ENCODE data around the gene NME4. TPM values are rescaled to one million over a fixed set of nuclear protein-coding genes. Genes with fewer than 3 reads are reported as not detected.

Gene NME4
- total and polyA plus RNA-seq, 2 donors (not counting 1 experiment from before 2014, with no cell fraction given): 48.7 to 61.9 TPM

DNA sequence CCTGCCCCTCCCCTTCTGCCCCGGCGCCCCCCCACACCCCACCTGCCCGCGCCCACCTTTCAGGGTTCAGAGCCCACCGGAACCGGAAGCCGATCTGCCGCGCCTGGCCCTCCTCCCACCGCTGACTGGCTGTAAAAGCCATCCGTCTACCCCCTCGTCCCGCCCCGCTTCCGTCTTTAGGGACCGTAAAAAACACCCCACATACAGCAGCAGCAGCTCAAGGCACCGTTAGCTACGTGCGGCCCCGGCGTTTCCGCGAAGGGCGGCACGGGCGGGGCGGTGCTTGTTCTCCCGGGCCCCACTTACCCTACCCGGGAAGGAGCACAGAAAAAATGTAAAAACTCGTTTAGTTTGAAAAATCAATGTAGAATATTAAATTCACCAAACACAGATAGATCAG, 26.6 kb upstream of the NME4 start, which contains the start of gene MRPL28:
Gene MRPL28, minus strand, starts transcription at position 96 of the 400 bp plus-strand sequence. CDS start 320 bp downstream, outside the sequence.
- Histone ChIP-seq H3K4me1 (ENCODE audit: control insufficient read depth in 2 of 2, insufficient read depth in 2 of 2, low read length in 2 of 2) (peaks cover 6 to 18% of the 10 kb centered on the region in 2 donors), H3K9me3 (ENCODE audit: control extremely low read depth in 1 of 3, control insufficient read depth in 2 of 3, insufficient read depth in 1 of 3, low read length in 2 of 3) (no peaks in the 10 kb centered on the region), H3K79me2 (ENCODE audit: control insufficient read depth, insufficient read depth, low read length) (no peaks in the 10 kb centered on the region), H3K4me3 (ENCODE audit: control extremely low read depth in 1 of 5, extremely low read depth in 1 of 5, insufficient read depth in 1 of 5, low read depth in 2 of 5, low read length in 4 of 5) (peak within 1 kb of the TSS in 3 of 5 experiments; percentile 31 to 47 (median 35)), H2AFZ (ENCODE audit: insufficient read depth, low read depth, low read length, poor library complexity, severe bottlenecking) (peak within 1 kb of the TSS; percentile 60), H3K36me3 (replicated peaks in 1 of 2; ENCODE audit: control extremely low read depth in 1 of 2, control insufficient read depth in 1 of 2, extremely low read depth in 1 of 2, insufficient read depth in 2 of 2, low read length in 1 of 2) (peaks cover 0 to 49% of the 10 kb centered on the region in 2 experiments), H4K20me1 (ENCODE audit: control insufficient read depth, insufficient read depth, low read length, poor library complexity, severe bottlenecking) (no peaks in the 10 kb centered on the region), H3K4me2 (replicated peaks; ENCODE audit: low read depth, low read length, poor library complexity, severe bottlenecking) (peak within 1 kb of the TSS; percentile 64), H3K9ac (ENCODE audit: low read length) (peak within 1 kb of the TSS; percentile 35), H3K27ac (ENCODE audit: low read length in 2 of 2) (peak within 1 kb of the TSS; percentile 59 to 66), H3K27me3 (replicated peaks in 1 of 4; ENCODE audit: control extremely low read depth in 1 of 4, control insufficient read depth in 3 of 4, insufficient read depth in 4 of 4, low read length in 3 of 4) (no peaks in the 10 kb centered on the region)
- ChIA-PET POLR2A (interaction anchor here (0.6 to 1.2 kb wide), 8 partner anchors 12 to 1709 kb away, joined by 3 to 11 read pairs (median 3); partner anchors contain the start of genes AXIN1, DECR2 and RAB11FIP3), CTCF (interaction anchor here (0.6 to 1.7 kb wide), 6 partner anchors 10 to 305 kb away, joined by 3 to 8 read pairs (median 4); partner anchors contain the start of gene DECR2)
- peak within 1 kb of the TSS; percentile 72 for H3K27ac Mint-ChIP-seq
- H3K9me3 Mint-ChIP-seq (ENCODE audit: insufficient read depth): no peaks in the 10 kb centered on the region
- TF ChIP-seq, protein P1, sequence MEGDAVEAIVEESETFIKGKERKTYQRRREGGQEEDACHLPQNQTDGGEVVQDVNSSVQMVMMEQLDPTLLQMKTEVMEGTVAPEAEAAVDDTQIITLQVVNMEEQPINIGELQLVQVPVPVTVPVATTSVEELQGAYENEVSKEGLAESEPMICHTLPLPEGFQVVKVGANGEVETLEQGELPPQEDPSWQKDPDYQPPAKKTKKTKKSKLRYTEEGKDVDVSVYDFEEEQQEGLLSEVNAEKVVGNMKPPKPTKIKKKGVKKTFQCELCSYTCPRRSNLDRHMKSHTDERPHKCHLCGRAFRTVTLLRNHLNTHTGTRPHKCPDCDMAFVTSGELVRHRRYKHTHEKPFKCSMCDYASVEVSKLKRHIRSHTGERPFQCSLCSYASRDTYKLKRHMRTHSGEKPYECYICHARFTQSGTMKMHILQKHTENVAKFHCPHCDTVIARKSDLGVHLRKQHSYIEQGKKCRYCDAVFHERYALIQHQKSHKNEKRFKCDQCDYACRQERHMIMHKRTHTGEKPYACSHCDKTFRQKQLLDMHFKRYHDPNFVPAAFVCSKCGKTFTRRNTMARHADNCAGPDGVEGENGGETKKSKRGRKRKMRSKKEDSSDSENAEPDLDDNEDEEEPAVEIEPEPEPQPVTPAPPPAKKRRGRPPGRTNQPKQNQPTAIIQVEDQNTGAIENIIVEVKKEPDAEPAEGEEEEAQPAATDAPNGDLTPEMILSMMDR (IDR thresholded peaks at IDR 0.05): no peak
- TF ChIP-seq EZH2 (IDR thresholded peaks at IDR 0.05; ENCODE audit: borderline replicate concordance, insufficient read depth, low read depth, low read length, poor library complexity, severe bottlenecking): no peak
- 0% methylated on average over 19 of the region's 30 CpGs for WGBS (ENCODE audit: insufficient coverage)
- ATAC-seq (ENCODE audit: low read depth): peak; percentile 99
- peak within 1 kb of the TSS; percentile 85 for H3K4me3 Mint-ChIP-seq
- peaks cover 17% of the 10 kb centered on the region for H3K4me1 Mint-ChIP-seq
- peak; percentile 95 for DNase-seq
- H3K27me3 Mint-ChIP-seq: no peaks in the 10 kb centered on the region
- intact Hi-C loops (cut with micrococcal nuclease): loop anchor here (1.0 kb wide), 4 partner anchors 11 to 141 kb away; partner anchors contain the start of genes DECR2, LUC7L and PGAP6

DNA sequence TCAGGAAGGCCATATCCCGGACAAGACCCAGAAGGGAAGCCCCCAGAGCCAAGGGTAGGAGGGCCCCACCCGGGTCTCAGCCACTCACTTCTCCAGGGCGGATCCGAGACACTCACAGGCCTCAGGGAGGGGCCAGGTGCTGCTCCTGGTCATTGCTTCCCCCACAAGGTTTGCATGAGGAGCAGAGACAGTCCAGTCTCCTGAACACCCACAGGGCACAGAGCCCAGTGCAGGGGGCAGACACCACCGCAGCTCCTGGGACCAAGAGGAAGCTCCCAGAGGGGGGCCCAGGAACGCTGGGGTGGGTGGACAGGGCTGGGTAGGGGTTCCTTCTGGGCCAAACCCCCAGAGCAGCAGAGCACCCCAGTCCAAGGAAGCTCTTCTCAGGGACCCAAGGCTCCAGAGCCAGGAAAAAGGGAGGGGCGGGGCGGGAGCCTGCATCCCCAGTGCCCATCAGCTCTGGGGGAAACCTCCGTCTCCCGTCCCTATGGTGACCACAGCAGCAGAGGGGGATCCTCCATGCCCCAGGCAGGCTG, 26.0 kb upstream of the NME4 start:
- no peak for DNase-seq
- ChIA-PET POLR2A (interaction anchor here (0.6 to 1.2 kb wide), 6 partner anchors 11 to 1708 kb away, joined by 3 to 11 read pairs (median 4); partner anchors contain the start of genes AXIN1 and DECR2), CTCF (interaction anchor here (0.9 to 1.7 kb wide), 7 partner anchors 8 to 305 kb away, joined by 3 to 8 read pairs (median 4); partner anchors contain the start of gene DECR2)
- H2AFZ ChIP-seq (ENCODE audit: insufficient read depth, low read depth, low read length, poor library complexity, severe bottlenecking): peak overlapping the region; percentile 60
- H3K9me3 Mint-ChIP-seq (ENCODE audit: insufficient read depth): no peaks in the 10 kb centered on the region
- H3K9ac ChIP-seq (ENCODE audit: low read length): peak overlapping the region; percentile 35
- H3K4me2 ChIP-seq (replicated peaks; ENCODE audit: low read depth, low read length, poor library complexity, severe bottlenecking): peak overlapping the region; percentile 64
- peak overlapping the region; percentile 59 to 66 for H3K27ac ChIP-seq (ENCODE audit: low read length in 2 of 2)
- H3K27me3 ChIP-seq (replicated peaks in 1 of 4; ENCODE audit: control extremely low read depth in 1 of 4, control insufficient read depth in 3 of 4, insufficient read depth in 4 of 4, low read length in 3 of 4): no peaks in the 10 kb centered on the region
- H3K4me1 Mint-ChIP-seq: peaks cover 17% of the 10 kb centered on the region
- no peaks in the 10 kb centered on the region for H3K27me3 Mint-ChIP-seq
- intact Hi-C loops (cut with micrococcal nuclease): loop anchor here (1.0 kb wide), 4 partner anchors 10 to 142 kb away; partner anchors contain the start of genes DECR2, LUC7L and PGAP6
- peak overlapping the region; percentile 72 for H3K27ac Mint-ChIP-seq
- peak overlapping the region; percentile 85 for H3K4me3 Mint-ChIP-seq
- no peaks in the 10 kb centered on the region for H3K79me2 ChIP-seq (ENCODE audit: control insufficient read depth, insufficient read depth, low read length)
- TF ChIP-seq, protein P1 (IDR thresholded peaks at IDR 0.05): no peak
- TF ChIP-seq EZH2 (IDR thresholded peaks at IDR 0.05; ENCODE audit: borderline replicate concordance, insufficient read depth, low read depth, low read length, poor library complexity, severe bottlenecking): no peak
- H3K9me3 ChIP-seq (ENCODE audit: control extremely low read depth in 1 of 3, control insufficient read depth in 2 of 3, insufficient read depth in 1 of 3, low read length in 2 of 3): no peaks in the 10 kb centered on the region
- H3K4me1 ChIP-seq (ENCODE audit: control insufficient read depth in 2 of 2, insufficient read depth in 2 of 2, low read length in 2 of 2): peaks cover 6 to 18% of the 10 kb centered on the region in 2 donors
- WGBS (ENCODE audit: insufficient coverage): 59% methylated on average over 9 of the region's 10 CpGs
- ATAC-seq (ENCODE audit: low read depth): no peak
- peaks cover 0 to 52% of the 10 kb centered on the region in 2 experiments for H3K36me3 ChIP-seq (replicated peaks in 1 of 2; ENCODE audit: control extremely low read depth in 1 of 2, control insufficient read depth in 1 of 2, extremely low read depth in 1 of 2, insufficient read depth in 2 of 2, low read length in 1 of 2)
- H3K4me3 ChIP-seq (ENCODE audit: control extremely low read depth in 1 of 5, extremely low read depth in 1 of 5, insufficient read depth in 1 of 5, low read depth in 2 of 5, low read length in 4 of 5): peak overlapping the region in 3 of 5 experiments; percentile 31 to 47 (median 35)
- no peaks in the 10 kb centered on the region for H4K20me1 ChIP-seq (ENCODE audit: control insufficient read depth, insufficient read depth, low read length, poor library complexity, severe bottlenecking)
